ENCODE results near the gene CRLF3.

GRCh38 chr17:30832438-30833124 lies 8.1 kb upstream of the CRLF3 start:
- no peak for TF ChIP-seq CTCF (IDR thresholded peaks at IDR 0.05)
- TF ChIP-seq ZFX (IDR thresholded peaks at IDR 0.05; ENCODE audit: borderline replicate concordance), result no peak
